Ectodermal cell (in vitro differentiated cells): ENCODE results near the gene RUVBL1.

Experiments used
- H3K27ac ChIP-seq: 2 replicates; pipeline ENCODE4 v1.7.0; 2013; ENCODE audit warnings: mild to moderate bottlenecking, low read depth, low read length; ENCODE audit not compliant: insufficient read depth, poor library complexity, severe bottlenecking
- H3K27me3 ChIP-seq: 2 replicates; pipeline ENCODE4 v1.7.0; 2013; ENCODE audit warnings: mild to moderate bottlenecking, low read length; ENCODE audit not compliant: insufficient read depth, control insufficient read depth, poor library complexity, severe bottlenecking
- H3K36me3 ChIP-seq: one replicate; pipeline ENCODE4 v1.7.0; 2013; ENCODE audit warnings: low read length; ENCODE audit not compliant: control insufficient read depth, insufficient read depth
- H3K4me1 ChIP-seq: one replicate; pipeline ENCODE4 v1.7.0; 2013; ENCODE audit warnings: low read length; ENCODE audit not compliant: control insufficient read depth, insufficient read depth
- H3K4me3 ChIP-seq: 2 replicates; pipeline ENCODE4 v1.7.0; 2013; ENCODE audit warnings: low read depth, low read length, control low read depth; ENCODE audit not compliant: insufficient read depth
- H3K9me3 ChIP-seq: 2 replicates; pipeline ENCODE4 v1.7.0; 2013; ENCODE audit warnings: mild to moderate bottlenecking, low read length, moderate library complexity; ENCODE audit not compliant: control insufficient read depth
- WGBS, 2 experiments: methylation state at CpG; one replicate each; pipeline ENCODE4 v1.1.7; 2013; ENCODE audit warnings: missing lambda C conversion rate in 2 of 2; 5-methylcytosine and 5-hydroxymethylcytosine counted together

The RUVBL1 gene

DNA sequence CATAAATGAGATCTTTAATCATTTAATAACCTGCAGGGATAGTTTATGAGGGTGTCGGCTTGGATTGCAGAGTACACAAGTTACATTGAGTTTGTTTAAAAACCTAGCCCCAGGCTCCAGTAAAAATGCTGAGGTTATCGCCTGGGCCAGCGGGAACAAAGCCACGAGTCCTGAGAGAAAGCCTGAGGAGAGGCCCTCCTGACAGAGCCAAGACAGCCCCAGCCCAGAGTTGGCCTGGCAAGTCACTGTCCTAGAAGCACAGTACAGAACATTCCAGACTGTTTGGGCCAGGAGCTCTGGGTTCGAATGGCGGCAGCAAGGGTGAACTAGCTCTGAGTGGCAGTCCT, 39.0 kb downstream of the RUVBL1 start:
- peaks cover 16% of the 10 kb centered on the region for H3K36me3 ChIP-seq
- H3K27ac ChIP-seq, result no peak overlapping the region
- H3K4me1 ChIP-seq, result no peaks in the 10 kb centered on the region
- H3K9me3 ChIP-seq, result no peaks in the 10 kb centered on the region
- 94 to 95% methylated on average over 6 of the region's 6 CpGs for WGBS, 2 experiments
- H3K27me3 ChIP-seq, result no peaks in the 10 kb centered on the region
- no peak overlapping the region for H3K4me3 ChIP-seq

DNA sequence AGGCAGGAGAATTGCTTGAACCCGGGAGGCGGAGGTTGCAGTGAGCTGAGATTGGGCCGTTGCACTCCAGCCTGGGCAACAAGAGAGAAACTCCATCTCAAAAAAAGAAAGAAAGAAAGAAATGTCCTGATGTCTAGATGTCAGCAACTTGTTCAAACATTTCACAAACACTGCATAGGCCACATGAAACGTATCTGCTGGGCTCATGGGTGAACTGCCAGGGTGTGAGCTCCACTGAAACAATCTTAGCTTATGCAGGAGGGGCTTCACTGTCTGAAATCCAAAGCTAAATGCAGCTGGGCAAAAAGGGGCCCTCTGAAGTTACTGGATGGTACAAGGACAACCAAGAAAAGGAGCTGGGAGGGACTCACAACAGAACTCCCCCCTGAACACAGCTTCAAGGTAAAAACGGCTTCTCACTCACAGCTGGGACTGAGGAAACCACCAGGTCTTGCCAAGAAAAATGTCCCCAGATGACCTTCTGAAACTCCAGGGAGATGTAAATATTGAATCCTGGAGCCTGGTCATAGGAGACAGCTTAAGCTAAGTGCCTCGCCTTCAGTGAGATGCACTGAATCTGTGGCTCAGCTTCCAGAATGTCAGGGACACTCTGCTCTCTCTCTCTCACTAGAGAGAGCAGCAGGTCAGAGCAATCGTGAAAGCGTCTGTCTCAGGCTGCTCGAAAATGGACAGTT, 39.5 kb downstream of the RUVBL1 start:
- H3K4me1 ChIP-seq, result no peaks in the 10 kb centered on the region
- 93 to 96% methylated on average over 9 of the region's 9 CpGs for WGBS, 2 experiments
- H3K27ac ChIP-seq, result no peak overlapping the region
- H3K9me3 ChIP-seq, result no peaks in the 10 kb centered on the region
- no peak overlapping the region for H3K4me3 ChIP-seq
- no peaks in the 10 kb centered on the region for H3K27me3 ChIP-seq
- H3K36me3 ChIP-seq, result peaks cover 16% of the 10 kb centered on the region

DNA sequence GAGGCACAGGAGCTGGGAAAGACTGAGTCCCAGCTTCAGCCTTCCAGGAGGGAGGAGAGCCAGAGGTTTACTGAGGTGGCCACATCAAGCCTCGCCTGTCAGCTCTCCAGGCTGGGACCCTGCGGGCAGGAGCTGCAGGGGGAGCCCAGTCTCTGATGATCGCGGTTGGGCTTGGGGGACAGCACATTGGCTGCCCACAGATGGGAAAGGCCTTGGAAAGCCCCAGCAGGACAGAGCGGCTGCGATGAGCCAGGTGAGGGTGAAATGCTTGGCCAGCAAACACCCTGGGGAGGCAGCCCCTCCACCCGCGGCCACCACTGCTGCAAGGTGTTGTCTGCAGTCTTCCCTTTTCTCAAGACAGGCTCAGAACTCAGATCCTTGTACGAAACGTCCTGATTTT, 40.2 kb downstream of the RUVBL1 start:
- Histone ChIP-seq H3K27ac (no peak overlapping the region), H3K9me3 (no peaks in the 10 kb centered on the region), H3K27me3 (no peaks in the 10 kb centered on the region), H3K36me3 (peaks cover 21% of the 10 kb centered on the region), H3K4me3 (no peak overlapping the region), H3K4me1 (no peaks in the 10 kb centered on the region)
- WGBS, 2 experiments, result 84 to 88% methylated on average over 10 of the region's 10 CpGs

DNA sequence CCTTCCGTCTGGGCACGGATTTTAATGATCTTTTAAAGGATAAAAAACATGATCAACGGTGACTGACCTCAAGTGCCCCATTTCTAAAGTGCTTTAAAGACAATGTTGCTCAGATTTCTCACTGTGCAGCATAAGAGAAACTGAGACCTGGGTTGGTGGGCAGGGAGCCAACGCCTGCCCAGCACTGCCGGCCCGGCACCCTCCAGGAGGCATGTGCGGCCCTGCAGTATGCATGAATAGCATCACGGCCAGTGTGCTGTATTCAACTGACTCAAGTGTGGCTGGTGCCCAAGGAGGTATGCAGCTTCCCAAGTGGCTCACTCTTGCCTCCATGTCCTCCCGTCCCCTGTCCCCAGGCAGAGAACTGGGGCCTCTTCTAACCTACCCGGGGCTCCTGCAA, 41.1 kb downstream of the RUVBL1 start:
- H3K27ac ChIP-seq, result no peak overlapping the region
- WGBS, 2 experiments, result 95 to 97% methylated on average over 10 of the region's 10 CpGs
- H3K36me3 ChIP-seq, result peaks cover 21% of the 10 kb centered on the region

DNA sequence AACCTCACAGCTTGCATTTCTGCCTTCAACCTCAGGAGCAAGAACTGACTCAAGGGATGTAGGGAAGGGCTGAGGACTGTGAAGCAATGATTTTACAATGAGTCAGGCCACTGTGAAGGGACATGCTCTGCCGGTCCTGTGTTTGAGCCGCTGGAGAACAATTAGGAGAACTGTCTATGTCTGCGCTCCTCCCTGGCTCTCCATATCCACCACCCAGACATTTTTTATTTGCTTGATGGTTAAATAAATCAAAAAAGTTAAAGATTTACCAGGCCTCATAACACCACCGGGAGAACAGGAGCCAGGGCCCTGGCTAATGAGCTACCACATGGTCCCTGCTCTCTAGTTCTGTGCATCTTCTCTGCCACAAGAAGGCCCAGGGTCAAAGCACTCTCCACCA, 41.8 kb downstream of the RUVBL1 start:
- Histone ChIP-seq H3K27me3 (peaks cover 11% of the 10 kb centered on the region), H3K4me3 (no peak overlapping the region), H3K27ac (no peak overlapping the region), H3K9me3 (no peaks in the 10 kb centered on the region), H3K36me3 (peaks cover 14% of the 10 kb centered on the region), H3K4me1 (peaks cover 10% of the 10 kb centered on the region)
- 96 to 99% methylated on average over 3 to 4 of the region's 4 CpGs for WGBS, 2 experiments

More for the DNA sequence above, 41.1 kb downstream of the RUVBL1 start:
- Histone ChIP-seq H3K4me3 (no peak overlapping the region), H3K27me3 (peaks cover 4% of the 10 kb centered on the region), H3K4me1 (peaks cover 4% of the 10 kb centered on the region), H3K9me3 (no peaks in the 10 kb centered on the region)

DNA sequence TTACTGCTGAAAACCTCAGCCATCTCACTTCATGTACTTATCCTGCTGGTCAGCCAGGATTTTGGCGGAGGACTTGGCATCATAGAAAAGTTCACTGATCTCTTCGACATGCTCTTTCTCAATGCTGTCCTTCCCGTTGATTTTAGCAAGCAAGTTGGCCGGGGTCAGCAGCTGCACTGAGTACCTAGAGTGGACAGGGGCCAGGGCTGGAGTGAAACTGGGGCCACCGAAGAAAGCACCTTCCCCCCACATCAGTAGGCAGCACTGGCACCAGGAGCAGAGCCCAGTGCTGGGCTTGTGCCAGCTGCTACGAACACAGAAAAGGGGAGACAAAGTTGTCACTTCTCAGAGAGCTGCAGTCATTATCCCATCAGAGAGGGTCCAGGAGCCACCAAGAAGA, 42.4 kb downstream of the RUVBL1 start:
- Histone ChIP-seq H3K4me3 (no peak overlapping the region), H3K36me3 (peaks cover 9% of the 10 kb centered on the region), H3K9me3 (no peaks in the 10 kb centered on the region), H3K27ac (no peak overlapping the region), H3K27me3 (peaks cover 18% of the 10 kb centered on the region), H3K4me1 (peaks cover 13% of the 10 kb centered on the region)
- WGBS, 2 experiments, result 95% methylated on average over 6 of the region's 6 CpGs

DNA sequence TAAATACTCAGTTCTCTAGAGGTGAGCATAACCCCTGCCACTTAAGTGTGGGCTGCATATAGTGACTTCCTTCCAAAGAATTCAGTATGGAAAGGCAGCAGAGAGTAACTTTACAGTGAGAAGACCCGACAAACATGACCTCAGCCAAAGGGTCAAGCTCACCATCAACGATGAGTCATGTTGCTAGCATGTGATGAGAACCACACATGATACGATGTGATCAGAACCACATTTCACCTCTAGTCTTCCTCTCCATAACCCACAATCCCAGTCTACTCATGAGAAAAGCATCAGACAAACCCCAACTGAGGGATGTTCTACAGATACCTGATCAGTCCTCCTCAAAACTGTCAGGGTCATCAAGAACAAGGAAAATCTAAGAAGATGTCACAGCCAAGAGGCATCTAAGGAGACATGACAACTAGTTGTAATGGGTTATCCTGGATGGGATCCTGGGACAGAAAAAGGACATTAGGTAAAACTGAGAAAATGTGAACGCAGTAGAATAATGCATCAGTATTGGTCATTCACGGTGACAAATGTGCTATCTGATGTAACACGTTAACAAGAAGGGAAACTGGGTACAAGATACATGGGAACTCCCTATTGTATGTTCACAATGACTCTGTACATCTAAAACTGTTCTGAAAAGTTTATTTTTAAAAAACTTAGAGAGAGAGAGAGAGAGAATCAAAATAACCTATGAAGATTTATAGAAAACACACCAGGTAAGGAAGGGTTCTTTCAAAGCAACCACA, 43.1 kb downstream of the RUVBL1 start:
- Histone ChIP-seq H3K27me3 (peaks cover 25% of the 10 kb centered on the region), H3K36me3 (peaks cover 9% of the 10 kb centered on the region), H3K9me3 (no peaks in the 10 kb centered on the region), H3K27ac (no peak overlapping the region), H3K4me3 (no peak overlapping the region), H3K4me1 (peaks cover 13% of the 10 kb centered on the region)
- WGBS, 2 experiments, result 93 to 95% methylated on average over 6 of the region's 6 CpGs

DNA sequence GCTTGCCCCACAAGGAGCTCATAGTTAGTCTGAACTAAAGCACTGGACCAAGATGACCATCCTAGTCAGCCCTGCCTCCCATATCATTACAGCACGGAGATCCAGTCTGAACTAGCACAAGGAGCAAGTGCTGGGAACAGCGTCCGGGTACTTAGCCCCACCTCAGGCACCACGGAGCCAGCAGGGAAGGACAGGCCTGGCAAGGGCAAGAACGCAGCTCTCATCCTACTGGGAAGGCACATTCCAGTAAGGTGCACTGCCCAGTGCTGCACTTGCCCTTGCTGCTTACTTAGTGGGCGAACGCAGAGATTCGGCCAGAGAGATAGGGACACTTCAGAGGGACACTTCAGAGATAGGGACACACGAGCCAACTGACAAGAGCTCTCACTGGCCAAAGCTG, 43.8 kb downstream of the RUVBL1 start:
- Histone ChIP-seq H3K36me3 (peaks cover 9% of the 10 kb centered on the region), H3K27me3 (peaks cover 25% of the 10 kb centered on the region), H3K27ac (no peak overlapping the region), H3K9me3 (no peaks in the 10 kb centered on the region), H3K4me3 (no peak overlapping the region), H3K4me1 (peaks cover 13% of the 10 kb centered on the region)
- WGBS, 2 experiments, result 93 to 95% methylated on average over 9 of the region's 9 CpGs

DNA sequence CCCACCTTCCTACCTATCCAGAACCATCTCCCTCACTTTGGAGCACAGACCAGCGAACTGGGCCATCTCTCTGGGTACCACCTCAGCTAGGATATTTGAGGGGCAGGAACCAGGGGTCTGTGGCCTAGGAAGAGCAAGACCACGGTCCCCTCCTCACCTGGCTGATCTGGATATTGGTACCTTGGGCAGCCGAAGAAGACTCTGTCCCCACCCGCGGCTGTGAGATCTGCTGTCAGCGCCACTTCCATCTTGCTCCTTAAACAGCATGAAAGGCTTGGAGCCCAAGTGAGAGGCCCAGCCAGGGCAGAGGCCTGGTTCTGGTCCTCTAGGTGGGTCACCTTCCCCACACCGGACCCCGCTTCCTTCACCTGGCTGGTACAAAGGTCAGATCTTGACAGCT, 44.7 kb downstream of the RUVBL1 start:
- Histone ChIP-seq H3K27me3 (peaks cover 25% of the 10 kb centered on the region), H3K4me1 (peaks cover 13% of the 10 kb centered on the region), H3K36me3 (peaks cover 9% of the 10 kb centered on the region), H3K4me3 (no peak overlapping the region), H3K27ac (no peak overlapping the region), H3K9me3 (no peaks in the 10 kb centered on the region)
- WGBS, 2 experiments, result 94 to 95% methylated on average over 8 of the region's 8 CpGs

DNA sequence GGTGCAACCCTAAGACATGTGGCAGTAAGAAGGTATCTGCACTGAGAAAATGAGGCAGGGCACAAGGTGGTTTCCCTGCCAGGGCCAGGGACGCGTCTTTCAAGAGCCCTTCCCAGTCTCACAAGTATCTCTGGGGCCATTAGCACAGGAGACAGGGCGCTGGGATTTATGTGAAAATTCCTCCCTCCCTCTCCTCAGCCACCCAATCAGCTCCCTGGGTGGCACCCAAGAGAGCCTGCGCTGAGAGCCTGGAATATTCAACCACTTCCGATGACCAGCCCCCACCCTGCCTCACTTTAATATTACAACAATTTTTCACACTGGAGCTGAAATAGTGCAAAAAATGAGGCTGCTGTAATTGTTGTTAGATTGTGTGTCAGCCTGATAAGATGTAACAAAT, 45.3 kb downstream of the RUVBL1 start:
- Histone ChIP-seq H3K27me3 (peaks cover 25% of the 10 kb centered on the region), H3K27ac (no peak overlapping the region), H3K36me3 (peaks cover 9% of the 10 kb centered on the region), H3K4me3 (no peak overlapping the region), H3K4me1 (peaks cover 13% of the 10 kb centered on the region), H3K9me3 (no peaks in the 10 kb centered on the region)
- WGBS, 2 experiments, result 91% methylated on average over 4 to 5 of the region's 5 CpGs
